ENCODE data around the gene VNN1. TPM values are rescaled to one million over a fixed set of nuclear protein-coding genes. Genes with fewer than 3 reads are reported as not detected.

Gene VNN1
- total RNA-seq, 1 donor from 2014 or later, result not detected

DNA sequence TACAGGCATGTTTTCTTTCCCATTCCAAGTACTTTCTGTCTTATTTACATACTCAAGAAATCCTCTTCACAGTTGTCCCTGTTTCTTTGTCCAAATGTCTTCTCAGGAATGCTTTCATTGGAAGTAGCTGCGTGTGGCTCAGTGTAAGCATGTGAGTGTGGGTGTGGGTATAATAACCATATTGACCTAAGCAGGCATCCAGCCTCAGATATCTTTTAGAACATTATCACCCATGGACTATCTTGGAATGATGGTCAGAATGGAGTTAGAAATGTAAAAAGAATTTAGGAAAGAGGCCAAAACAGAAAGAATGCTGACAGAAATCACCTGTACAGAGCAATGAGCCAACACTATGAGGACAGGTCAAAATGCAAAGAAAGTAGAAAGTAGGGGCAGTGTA lies 27.4 kb upstream of the VNN1 start:
- Mint-ChIP-seq H3K4me3 (no peak overlapping the region), H3K27ac (no peak overlapping the region), H3K4me1 (ENCODE audit: low read depth) (peaks cover 19% of the 10 kb centered on the region), H3K9me3 (peaks cover 5% of the 10 kb centered on the region), H3K27me3 (ENCODE audit: insufficient read depth) (no peaks in the 10 kb centered on the region), H3K36me3 (ENCODE audit: low read depth) (peaks cover 21% of the 10 kb centered on the region)
- DNase-seq (ENCODE audit: low spot score), result no peak
- intact Hi-C loops (cut with micrococcal nuclease), result no loop called here

DNA sequence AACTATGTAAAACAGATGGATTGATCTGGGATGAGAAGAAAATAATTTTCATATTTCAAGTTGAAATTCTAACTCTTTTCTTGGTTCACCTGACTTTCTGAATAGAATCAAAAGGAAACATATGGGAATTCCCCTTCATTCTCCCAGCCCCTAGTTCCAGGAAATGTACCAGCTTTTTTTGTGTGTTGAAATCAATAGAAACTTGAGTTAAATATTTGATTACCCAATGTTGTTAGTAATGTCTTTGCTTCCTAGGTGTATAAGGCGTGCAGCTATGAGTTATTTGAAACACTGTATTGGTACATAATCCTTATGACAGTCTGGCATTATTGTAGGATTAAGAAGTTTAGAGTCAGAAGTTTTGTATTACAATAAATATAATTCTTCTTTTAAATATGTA lies 22.4 kb upstream of the VNN1 start:
- intact Hi-C loops (cut with micrococcal nuclease), result loop anchor here (1.0 kb wide), 1 partner anchor 27 kb away; no protein-coding TSS in a partner anchor
- no peak overlapping the region for H3K4me3 Mint-ChIP-seq
- peaks cover 5% of the 10 kb centered on the region for H3K9me3 Mint-ChIP-seq
- peaks cover 25% of the 10 kb centered on the region for H3K4me1 Mint-ChIP-seq (ENCODE audit: low read depth)
- no peak for DNase-seq (ENCODE audit: low spot score)
- no peak overlapping the region for H3K27ac Mint-ChIP-seq
- peaks cover 9% of the 10 kb centered on the region for H3K36me3 Mint-ChIP-seq (ENCODE audit: low read depth)
- peaks cover 14% of the 10 kb centered on the region for H3K27me3 Mint-ChIP-seq (ENCODE audit: insufficient read depth)

DNA sequence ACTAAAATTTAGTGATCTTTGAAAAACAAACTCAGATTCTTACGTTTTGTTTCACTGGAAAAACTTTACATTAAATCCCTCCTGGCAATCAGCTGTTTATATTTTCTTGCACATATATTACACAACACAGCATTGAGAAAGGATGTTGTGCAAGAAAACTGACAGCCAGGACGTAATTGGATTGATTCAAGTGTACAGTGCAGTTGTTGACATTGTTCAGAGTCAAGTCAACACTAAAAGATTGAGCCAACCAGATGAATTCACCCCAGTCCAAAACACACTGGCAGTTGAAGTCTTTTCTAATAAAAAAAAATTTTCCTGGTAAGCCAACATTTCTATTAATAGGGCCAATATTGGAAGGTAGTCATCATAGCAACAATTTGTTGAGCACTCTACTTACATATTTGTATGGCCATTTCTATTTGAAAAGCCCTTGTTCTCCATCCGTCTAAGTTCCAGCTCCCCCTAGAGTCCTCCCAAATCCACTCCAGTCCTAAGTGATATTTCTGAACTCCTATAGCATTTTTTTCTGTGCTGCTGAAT lies 20.9 kb upstream of the VNN1 start:
- Mint-ChIP-seq H3K4me1 (ENCODE audit: low read depth) (peaks cover 25% of the 10 kb centered on the region), H3K36me3 (ENCODE audit: low read depth) (peaks cover 6% of the 10 kb centered on the region), H3K4me3 (no peak overlapping the region), H3K9me3 (peaks cover 5% of the 10 kb centered on the region), H3K27ac (no peak overlapping the region), H3K27me3 (ENCODE audit: insufficient read depth) (peaks cover 14% of the 10 kb centered on the region)
- intact Hi-C loops (cut with micrococcal nuclease), result no loop called here
- DNase-seq (ENCODE audit: low spot score), result no peak

DNA sequence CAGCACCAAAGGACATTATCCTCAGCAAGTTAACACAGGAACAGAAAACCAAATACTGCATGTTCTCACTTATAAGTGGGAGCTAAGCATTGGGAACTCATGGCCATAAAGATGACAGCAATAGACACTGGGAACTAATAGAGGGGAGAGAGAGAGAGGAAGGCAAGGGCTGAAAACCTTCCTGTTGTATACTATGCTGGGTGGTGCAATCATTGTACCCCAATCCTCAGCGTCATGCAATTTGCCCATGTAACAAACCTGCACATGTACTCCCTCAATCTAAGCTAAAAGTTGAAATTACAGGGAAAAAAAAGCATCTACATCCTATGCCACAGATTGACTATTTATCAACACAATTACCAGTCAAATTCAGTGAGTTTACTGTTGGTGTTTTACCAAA lies 20.0 kb upstream of the VNN1 start:
- no peak for DNase-seq (ENCODE audit: low spot score)
- no peak overlapping the region for H3K4me3 Mint-ChIP-seq
- peaks cover 15% of the 10 kb centered on the region for H3K27me3 Mint-ChIP-seq (ENCODE audit: insufficient read depth)
- H3K27ac Mint-ChIP-seq, result no peak overlapping the region
- peaks cover 6% of the 10 kb centered on the region for H3K36me3 Mint-ChIP-seq (ENCODE audit: low read depth)
- peaks cover 5% of the 10 kb centered on the region for H3K9me3 Mint-ChIP-seq
- H3K4me1 Mint-ChIP-seq (ENCODE audit: low read depth), result peaks cover 25% of the 10 kb centered on the region
- intact Hi-C loops (cut with micrococcal nuclease), result no loop called here

DNA sequence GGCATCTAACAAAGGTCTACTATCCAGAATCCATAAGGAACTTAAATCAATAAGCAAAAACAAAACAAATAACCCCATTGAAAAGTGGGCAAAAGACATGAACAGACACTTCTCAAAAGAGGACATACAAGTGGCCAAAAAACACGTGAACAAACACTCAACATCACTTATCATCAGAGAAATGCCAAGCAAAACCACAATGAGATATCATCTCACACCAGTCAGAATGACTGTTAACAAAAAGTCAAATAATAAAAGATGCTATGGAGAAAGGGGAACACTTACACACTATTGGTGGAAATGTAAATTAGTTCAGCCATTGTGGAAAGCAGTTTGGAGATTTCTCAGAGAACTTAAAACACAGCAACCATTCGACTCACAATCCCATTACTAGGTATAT lies 19.4 kb upstream of the VNN1 start:
- H3K36me3 Mint-ChIP-seq (ENCODE audit: low read depth), result peaks cover 5% of the 10 kb centered on the region
- peaks cover 25% of the 10 kb centered on the region for H3K4me1 Mint-ChIP-seq (ENCODE audit: low read depth)
- H3K27me3 Mint-ChIP-seq (ENCODE audit: insufficient read depth), result peaks cover 15% of the 10 kb centered on the region
- intact Hi-C loops (cut with micrococcal nuclease), result no loop called here
- H3K27ac Mint-ChIP-seq, result no peak overlapping the region
- peaks cover 3% of the 10 kb centered on the region for H3K9me3 Mint-ChIP-seq
- no peak for DNase-seq (ENCODE audit: low spot score)
- H3K4me3 Mint-ChIP-seq, result no peak overlapping the region

DNA sequence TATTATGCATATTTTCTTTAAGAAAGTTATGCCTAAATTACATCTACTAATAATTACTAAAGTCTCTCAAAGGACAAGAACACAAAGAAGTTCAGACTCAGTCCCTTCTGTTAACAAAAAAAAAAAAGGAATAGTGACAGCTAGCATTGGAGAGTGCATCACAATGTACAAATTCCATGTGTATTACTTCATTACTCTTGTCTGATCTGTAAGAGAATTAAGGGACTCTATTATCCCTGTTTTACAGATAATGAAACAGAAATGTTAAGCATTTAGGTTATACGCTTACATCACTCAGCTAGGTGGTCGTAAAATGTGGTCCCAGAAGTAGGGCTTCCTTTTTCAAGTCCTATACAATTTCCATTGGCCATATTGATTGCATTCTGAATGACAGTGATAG lies 17.2 kb upstream of the VNN1 start:
- DNase-seq (ENCODE audit: low spot score), result no peak
- Mint-ChIP-seq H3K4me1 (ENCODE audit: low read depth) (peaks cover 24% of the 10 kb centered on the region), H3K4me3 (no peak overlapping the region), H3K36me3 (ENCODE audit: low read depth) (no peaks in the 10 kb centered on the region), H3K9me3 (no peaks in the 10 kb centered on the region), H3K27ac (no peak overlapping the region), H3K27me3 (ENCODE audit: insufficient read depth) (peaks cover 15% of the 10 kb centered on the region)
- intact Hi-C loops (cut with micrococcal nuclease), result no loop called here

DNA sequence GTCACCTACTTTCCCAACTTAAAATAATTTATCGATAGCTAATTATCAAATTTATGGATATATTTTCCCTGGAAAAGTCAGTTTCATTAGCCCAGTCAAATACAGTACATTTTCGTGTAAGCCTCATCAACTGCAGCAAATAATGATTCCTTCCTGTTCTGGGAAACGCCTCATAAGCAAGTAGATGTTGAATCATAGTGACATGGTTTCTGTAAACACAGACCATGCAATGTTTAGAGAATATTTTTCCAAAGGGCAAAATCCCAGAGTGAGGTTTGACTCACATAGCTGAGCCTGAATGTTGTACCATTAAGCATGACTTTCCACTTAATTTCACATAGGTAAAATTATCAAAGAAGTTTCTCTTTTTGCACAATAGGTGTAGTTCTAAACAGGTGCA lies 16.7 kb upstream of the VNN1 start:
- Mint-ChIP-seq H3K9me3 (no peaks in the 10 kb centered on the region), H3K36me3 (ENCODE audit: low read depth) (no peaks in the 10 kb centered on the region), H3K27ac (no peak overlapping the region), H3K4me1 (ENCODE audit: low read depth) (peaks cover 25% of the 10 kb centered on the region), H3K27me3 (ENCODE audit: insufficient read depth) (peaks cover 15% of the 10 kb centered on the region), H3K4me3 (no peak overlapping the region)
- no peak for DNase-seq (ENCODE audit: low spot score)
- intact Hi-C loops (cut with micrococcal nuclease), result no loop called here

DNA sequence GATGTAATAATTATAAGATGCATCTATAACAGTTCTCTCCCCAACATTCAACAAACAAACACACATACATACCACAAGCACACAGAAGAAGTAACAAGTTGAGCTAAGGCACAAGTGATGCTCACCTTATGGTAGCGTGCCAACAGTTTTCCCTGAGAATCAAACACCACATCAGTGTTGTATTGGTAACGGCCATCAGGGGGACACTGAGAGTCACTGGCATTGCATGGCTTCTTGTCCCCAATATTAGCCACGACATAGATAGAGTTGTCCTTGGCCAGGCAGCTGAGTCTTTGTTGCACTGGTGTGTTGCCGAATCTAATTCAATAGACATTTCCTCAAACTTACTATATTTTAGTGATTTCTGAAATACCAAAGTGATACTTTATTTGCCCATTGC lies 14.8 kb upstream of the VNN1 start:
- Mint-ChIP-seq H3K4me1 (ENCODE audit: low read depth) (peaks cover 22% of the 10 kb centered on the region), H3K9me3 (no peaks in the 10 kb centered on the region), H3K27ac (no peak overlapping the region), H3K27me3 (ENCODE audit: insufficient read depth) (peaks cover 9% of the 10 kb centered on the region), H3K36me3 (ENCODE audit: low read depth) (no peaks in the 10 kb centered on the region), H3K4me3 (no peak overlapping the region)
- no peak for DNase-seq (ENCODE audit: low spot score)
- intact Hi-C loops (cut with micrococcal nuclease), result no loop called here

DNA sequence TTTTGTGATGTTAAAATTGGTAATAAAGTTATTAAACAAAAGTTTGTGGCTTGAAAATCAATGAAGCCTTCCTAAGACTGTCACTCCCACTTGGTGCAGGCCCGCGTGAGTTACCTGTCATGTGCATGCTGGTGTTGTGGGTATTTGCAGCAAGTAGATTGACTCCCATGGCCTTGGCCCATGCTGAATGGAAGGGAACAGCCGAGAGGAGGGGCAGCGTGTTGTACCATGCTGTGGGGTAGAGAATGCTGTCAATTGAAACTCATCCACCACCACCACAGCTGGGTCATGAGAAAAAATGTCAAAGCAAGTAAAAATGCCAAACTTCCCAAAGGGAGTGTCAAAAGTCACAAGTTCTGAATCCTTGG lies 12.7 kb upstream of the VNN1 start:
- Mint-ChIP-seq H3K27ac (no peak overlapping the region), H3K36me3 (ENCODE audit: low read depth) (no peaks in the 10 kb centered on the region), H3K9me3 (no peaks in the 10 kb centered on the region), H3K27me3 (ENCODE audit: insufficient read depth) (peaks cover 2% of the 10 kb centered on the region), H3K4me1 (ENCODE audit: low read depth) (peaks cover 16% of the 10 kb centered on the region), H3K4me3 (no peak overlapping the region)
- DNase-seq (ENCODE audit: low spot score), result no peak
- intact Hi-C loops (cut with micrococcal nuclease), result no loop called here

DNA sequence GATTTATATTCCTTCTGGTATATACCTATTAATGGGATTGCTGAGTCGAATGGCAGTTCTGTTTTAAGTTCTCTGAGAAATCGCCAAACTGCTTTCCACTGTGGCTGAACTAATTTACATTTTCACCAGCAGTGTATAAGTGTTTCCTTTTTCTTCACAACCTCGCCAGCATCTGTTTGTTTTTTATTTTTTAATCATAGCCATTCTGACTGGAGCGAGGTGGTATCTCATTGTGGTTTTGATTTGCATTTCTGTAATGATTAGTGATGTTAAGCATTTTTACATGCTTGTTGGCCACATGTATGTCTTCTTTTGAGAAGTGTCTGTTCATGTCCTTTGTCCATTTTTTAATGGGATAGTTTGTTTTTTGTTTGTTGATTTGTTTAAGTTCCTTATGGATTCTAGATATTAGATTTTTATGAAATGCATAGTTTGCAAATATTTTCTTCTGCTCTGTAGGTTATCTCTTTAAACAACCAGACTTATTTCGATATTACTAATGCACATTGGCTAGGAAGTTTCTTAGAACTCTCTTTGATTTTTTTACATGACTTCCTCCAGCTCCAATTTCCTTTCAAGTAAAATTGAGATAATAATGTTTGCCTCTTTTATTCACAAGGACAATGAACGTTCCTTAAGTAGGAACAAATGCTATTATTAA lies 12.2 kb upstream of the VNN1 start:
- DNase-seq (ENCODE audit: low spot score), result no peak
- peaks cover 2% of the 10 kb centered on the region for H3K27me3 Mint-ChIP-seq (ENCODE audit: insufficient read depth)
- intact Hi-C loops (cut with micrococcal nuclease), result no loop called here
- H3K27ac Mint-ChIP-seq, result no peak overlapping the region
- no peak overlapping the region for H3K4me3 Mint-ChIP-seq
- no peaks in the 10 kb centered on the region for H3K9me3 Mint-ChIP-seq
- peaks cover 16% of the 10 kb centered on the region for H3K4me1 Mint-ChIP-seq (ENCODE audit: low read depth)
- no peaks in the 10 kb centered on the region for H3K36me3 Mint-ChIP-seq (ENCODE audit: low read depth)

DNA sequence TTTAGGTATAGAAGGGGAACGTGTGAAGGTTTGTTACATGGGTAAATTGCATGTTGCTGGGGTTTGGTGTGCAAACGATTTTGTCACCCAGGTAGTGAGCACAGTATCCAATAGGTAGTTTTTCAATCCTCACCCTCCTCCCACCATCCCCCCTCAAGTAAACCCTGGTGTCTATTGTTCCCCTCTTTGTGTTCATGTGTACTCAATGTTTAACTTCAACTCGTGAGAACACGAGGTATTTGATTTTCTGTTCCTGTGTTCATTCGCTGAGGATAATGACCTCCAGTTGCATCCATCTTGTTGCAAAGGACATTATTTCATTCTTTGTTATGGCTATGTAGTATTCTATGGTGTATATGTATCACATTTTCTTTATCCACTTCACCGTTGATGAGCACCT lies 11.6 kb upstream of the VNN1 start:
- Mint-ChIP-seq H3K27ac (no peak overlapping the region), H3K9me3 (no peaks in the 10 kb centered on the region), H3K27me3 (ENCODE audit: insufficient read depth) (peaks cover 4% of the 10 kb centered on the region), H3K4me3 (no peak overlapping the region), H3K36me3 (ENCODE audit: low read depth) (no peaks in the 10 kb centered on the region), H3K4me1 (ENCODE audit: low read depth) (peaks cover 16% of the 10 kb centered on the region)
- intact Hi-C loops (cut with micrococcal nuclease), result no loop called here
- DNase-seq (ENCODE audit: low spot score), result no peak

DNA sequence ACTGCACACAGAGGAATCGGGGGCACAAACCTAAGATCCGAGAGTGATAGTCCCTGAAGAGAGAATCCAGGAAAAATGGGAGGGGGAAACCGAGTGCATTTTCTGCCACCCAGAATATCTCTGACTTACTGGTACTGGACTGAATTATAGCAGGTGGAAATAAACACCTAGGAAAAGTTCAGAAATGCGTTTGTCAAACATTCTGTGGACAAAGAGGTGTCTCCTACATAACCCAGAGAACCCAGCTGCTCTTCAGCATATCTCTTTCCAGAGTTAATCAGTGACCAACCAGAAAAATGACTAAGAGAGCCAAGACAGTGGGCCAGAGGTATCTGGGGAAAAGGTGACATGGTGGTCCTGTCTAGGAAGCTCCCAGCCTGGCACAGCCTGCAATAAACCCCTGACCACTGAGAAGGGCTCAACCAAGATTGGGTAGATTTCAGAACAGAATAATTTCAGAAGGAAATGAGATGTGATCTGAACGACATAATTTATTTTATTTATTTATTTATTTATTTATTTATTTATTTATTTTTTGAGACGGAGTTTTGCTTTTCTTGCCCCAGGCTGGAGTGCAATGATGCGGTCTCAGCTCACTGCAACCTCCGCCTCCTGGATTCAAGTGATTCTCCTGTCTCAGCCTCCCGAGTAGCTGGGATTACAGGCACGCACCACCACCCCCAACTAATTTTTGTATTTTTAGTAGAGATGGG lies 6.0 kb upstream of the VNN1 start:
- Mint-ChIP-seq H3K4me3 (no peak overlapping the region), H3K4me1 (ENCODE audit: low read depth) (no peaks in the 10 kb centered on the region), H3K36me3 (ENCODE audit: low read depth) (no peaks in the 10 kb centered on the region), H3K27ac (no peak overlapping the region), H3K27me3 (ENCODE audit: insufficient read depth) (peaks cover 2% of the 10 kb centered on the region), H3K9me3 (no peaks in the 10 kb centered on the region)
- DNase-seq (ENCODE audit: low spot score), result no peak
- intact Hi-C loops (cut with micrococcal nuclease), result no loop called here

DNA sequence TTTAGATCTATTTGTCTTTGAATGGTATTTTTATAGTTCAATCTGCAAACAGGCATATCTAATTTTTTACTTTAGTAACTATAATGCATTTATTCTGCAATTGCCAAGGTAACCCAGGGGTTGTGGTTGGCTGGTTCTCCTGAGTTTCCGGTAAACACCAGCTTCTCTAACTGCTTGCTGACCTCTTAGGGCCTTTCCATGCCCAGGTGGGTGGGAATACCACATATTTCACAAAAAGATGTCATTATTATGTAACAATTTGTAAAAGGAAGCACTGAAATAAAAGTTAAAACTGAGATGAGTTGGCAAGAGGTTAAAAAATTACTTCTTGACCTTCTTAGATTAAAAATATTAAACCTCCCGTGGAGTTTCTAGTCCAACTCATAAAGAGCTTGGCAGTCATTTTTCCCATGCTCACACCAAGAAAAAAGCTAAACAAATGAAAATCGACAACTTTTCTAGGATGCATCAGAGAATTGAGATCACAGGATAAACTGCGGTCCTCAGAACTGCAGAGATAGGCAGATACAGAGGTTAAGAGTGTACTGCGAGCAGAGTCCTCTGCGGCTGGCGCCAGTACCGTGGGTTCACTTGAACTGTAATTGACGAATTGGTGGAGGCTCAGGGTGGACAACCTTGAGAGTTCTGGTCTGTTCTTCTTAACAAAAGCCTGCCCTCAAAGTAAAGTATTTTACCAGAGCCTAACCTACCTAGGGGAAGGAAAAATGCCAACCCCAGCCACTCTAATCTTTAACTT lies 2.2 kb upstream of the VNN1 start:
- H3K27ac Mint-ChIP-seq, result no peak overlapping the region
- no peaks in the 10 kb centered on the region for H3K36me3 Mint-ChIP-seq (ENCODE audit: low read depth)
- H3K9me3 Mint-ChIP-seq, result no peaks in the 10 kb centered on the region
- no peak for DNase-seq (ENCODE audit: low spot score)
- H3K4me3 Mint-ChIP-seq, result no peak overlapping the region
- intact Hi-C loops (cut with micrococcal nuclease), result no loop called here
- no peaks in the 10 kb centered on the region for H3K4me1 Mint-ChIP-seq (ENCODE audit: low read depth)
- peaks cover 2% of the 10 kb centered on the region for H3K27me3 Mint-ChIP-seq (ENCODE audit: insufficient read depth)
